Right renal cortex interstitium (tissue), 3 donors: ENCODE data around the gene EHMT1. TPM values are rescaled to one million over a fixed set of nuclear protein-coding genes. Genes with fewer than 3 reads are reported as not detected.
"Not testable (repeated sequence)": the region's sequence is repeated elsewhere in the genome, so short reads cannot be mapped to it uniquely, and the experiment has no call there.

ENCODE experiments used
- DNase-seq, 3 donors: peaks; one replicate each; pipeline ENCODE4 v3.0.0-alpha.2; 2013; ENCODE audit warnings: low read depth in 3 of 3, low spot score in 2 of 3
- polyA plus RNA-seq, 3 donors: library from polyadenylated mRNA; unstranded; fragments of 120-200 nt; gene quantifications; one replicate each; pipeline ENCODE4 v1.2.1, GENCODE V29; 2013; ENCODE audit not compliant: insufficient read length in 3 of 3

Gene EHMT1
- polyA plus RNA-seq, 3 donors: 68.5 to 72.0 (median 70.1) TPM

DNA sequence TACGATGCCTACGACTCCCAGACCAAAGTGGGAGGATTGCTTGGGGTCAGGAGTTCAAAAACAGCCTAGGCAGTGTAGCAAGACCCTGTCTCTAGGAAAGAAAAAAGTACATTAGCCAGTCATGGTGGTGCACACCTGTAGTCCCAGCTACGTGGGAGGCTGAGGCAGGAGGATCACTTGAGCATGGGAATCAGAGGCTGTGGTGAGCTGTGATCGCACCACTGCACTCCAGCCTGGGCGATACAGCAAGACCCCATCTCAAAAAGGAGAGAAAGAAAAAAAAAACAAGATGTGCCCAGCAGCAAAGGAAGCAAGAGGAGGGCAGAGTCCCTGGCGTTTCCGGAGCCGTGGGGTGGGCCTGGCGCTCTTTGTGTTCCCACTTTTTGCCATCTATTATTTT lies 179.3 kb downstream of the EHMT1 start:
- no peak for DNase-seq

DNA sequence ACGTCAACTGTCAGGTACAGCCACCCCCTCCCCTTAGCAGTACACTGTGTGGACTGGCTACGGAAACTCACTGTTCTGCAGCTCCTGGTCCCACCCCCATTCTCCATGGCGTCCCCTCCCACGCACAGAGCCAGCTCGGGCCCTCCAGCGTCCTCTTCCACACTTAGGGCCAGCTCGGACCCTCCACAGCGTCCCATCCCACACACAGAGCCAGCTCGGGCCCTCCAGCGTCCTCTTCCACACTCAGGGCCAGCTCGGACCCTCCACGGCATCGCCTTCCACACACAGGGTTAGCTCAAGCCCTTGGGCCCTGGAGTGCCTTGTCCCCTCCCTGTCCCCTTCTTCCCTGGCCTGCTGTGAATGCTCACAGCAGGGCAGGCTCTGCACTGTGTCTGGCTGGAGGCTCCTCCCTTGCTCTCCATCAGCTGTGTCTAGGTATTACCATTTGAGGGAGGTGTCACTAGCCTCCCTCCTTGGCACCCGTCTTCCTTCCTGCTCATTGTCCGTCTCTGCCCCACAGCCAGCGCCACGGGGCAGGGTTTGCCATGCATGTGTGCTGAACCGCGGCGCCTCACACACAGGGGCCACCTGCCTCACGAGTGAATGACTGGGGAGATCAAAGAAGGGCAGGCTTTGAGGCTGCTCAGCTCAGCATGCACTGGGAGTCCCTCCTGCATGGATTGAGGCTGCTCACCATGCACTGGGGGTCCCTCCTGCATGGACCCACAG lies 180.3 kb downstream of the EHMT1 start:
- no peak for DNase-seq

DNA sequence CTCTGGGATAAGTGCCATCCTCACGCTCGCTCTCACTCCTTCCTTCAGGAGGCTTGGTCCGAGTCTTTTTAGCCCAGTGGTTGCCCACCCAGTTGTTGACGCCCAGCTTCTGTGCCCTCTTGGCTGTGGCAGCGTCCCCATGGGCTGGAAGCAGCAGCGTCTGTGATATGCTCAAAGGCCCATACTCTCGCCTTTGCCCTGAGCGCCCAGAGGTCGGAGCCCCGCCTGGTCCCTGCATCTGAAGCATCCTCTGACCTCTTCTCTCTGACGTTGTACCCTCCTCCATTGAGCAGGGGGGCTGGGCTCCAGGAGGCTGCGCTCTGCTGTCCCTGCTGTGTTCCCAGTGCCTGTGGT lies 180.8 kb downstream of the EHMT1 start:
- no peak for DNase-seq

DNA sequence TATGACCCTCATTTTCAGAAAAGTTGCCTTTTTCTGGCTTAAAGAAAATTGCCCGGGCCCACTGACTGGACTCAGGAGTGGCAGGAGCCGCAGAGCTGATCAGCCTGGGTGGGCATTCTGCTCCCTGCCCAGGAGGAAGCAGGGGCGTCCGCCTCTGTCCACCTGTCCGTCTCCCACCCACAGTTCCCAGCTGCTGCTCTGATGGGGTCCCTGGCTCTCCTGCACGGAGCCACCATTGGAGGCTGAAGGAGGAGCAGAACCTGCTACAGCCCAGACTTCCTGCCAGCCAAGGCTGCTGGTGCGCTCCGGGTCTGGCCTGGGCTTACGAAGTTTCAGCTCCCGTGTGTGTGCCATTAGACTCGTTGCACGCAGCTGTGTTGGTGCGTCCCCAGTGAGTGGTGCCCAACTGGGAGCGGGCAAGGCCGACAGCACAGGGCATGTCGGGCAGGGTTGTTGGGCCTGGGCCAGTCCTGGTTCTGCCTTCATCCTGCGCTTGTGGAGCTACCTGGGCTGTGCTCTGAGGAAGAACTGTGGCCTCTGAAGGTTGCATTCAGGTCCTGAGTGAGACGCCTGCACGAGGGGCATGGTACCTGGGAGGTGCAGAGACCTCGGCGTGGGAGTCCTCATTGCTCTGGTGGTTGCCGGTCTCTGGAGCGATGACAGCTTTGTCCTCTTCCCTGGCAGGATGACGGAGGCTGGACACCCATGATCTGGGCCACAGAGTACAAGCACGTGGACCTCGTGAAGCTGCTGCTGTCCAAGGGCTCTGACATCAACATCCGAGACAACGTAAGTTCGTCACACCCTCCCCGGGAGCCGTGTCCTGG lies 181.6 kb downstream of the EHMT1 start:
- no peak for DNase-seq

DNA sequence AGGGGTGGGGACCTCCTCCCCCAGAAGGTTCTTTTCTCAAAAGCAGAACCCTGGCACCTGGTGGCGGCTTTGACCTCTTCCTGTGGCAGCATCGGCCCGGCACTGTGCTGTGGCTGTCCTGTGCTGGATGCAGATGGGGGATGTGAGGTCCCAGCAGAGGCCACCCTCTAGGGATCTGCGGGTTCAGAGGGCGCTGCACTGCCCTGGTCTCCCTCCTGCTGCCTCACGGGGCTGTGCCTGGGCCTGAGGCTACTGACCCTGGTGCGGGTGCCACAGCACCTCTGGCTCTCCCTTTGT lies 182.2 kb downstream of the EHMT1 start:
- DNase-seq: no peak

DNA sequence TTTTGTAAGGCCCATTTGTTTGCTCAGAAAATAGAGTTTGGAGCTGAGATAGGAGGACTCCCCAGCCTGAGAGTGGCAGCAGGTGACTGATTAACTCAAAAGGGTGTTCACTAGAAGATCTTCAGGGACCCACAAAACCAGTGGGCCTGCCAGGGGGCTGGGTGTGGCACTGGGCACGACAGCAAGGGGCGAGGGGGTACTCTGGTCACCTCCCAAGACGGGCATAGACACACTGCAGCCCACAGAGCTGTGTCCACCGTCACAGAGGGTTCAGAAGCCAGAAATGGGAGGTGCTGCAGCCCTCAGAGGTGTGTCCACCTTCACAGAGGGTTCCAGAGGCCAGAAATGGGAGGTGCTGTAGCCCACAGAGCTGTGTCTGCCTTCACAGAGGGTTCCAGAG lies 183.2 kb downstream of the EHMT1 start:
- no peak for DNase-seq

DNA sequence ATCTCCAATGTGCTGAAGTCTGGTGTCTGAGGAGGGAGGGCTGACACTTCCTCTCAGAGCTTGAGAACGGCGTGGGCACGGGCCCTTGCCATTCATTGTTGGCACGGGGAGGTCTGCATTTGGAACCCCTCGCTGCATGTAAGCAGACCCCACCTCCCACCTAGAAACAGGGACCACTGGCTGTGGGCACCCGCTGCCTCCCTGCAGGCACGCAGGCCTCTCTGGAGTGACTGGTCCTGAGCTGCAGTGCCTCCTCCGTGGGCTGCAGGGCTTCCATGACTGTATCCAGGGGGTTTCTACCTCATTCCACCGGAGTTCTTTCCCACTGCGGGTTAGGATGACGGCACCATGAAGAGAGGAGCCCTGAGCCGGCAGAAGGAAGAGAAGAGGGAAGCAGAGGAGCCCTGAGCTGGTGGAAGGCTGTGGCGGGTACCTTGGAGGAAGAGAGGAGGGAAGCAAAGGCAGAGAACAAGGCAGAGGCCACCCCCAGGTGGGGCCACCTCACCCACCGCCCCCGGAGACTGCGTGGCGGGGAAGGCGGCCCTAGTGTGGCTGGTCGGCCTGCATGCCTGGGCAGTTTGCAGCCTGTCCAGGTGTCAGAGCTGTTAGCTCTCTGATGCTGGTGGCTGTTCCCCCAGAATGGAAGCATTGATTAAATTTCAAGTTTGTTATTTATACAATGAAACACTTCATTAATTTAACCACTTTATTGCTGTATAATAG lies 183.9 kb downstream of the EHMT1 start:
- DNase-seq: no peak

DNA sequence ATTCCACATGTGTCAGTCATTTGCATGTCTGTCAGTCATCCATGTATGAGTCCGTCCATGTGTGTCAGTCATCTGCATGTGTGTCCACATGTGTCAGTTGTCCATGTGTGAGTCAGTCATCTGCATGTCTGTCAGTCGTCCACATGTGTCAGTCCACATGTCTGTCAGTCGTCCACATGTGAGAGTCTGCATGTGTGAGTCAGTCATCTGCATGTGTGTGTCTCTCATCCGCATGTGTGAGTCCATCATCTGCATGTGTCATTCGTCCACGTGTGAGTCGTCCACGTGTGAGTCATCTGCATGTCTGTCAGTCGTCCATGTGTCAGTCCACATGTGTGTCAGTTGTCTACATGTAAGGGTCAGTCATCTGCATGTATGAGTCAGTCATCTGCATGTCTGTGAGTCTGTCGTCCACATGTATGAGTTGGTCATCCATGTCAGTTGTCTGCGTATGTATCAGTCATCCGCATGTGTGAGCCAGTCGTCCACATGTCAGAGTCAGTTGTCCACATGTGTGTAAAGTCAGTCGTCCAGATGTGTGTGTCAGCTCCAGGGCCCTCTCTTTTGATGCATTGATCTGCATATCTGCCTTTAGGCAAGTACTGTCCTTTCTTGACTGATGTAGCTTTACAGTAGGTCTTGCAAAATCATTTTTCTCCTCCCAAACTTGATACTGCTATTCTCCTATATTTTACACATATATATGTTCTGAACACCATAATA lies 186.3 kb downstream of the EHMT1 start:
- DNase-seq: no peak

DNA sequence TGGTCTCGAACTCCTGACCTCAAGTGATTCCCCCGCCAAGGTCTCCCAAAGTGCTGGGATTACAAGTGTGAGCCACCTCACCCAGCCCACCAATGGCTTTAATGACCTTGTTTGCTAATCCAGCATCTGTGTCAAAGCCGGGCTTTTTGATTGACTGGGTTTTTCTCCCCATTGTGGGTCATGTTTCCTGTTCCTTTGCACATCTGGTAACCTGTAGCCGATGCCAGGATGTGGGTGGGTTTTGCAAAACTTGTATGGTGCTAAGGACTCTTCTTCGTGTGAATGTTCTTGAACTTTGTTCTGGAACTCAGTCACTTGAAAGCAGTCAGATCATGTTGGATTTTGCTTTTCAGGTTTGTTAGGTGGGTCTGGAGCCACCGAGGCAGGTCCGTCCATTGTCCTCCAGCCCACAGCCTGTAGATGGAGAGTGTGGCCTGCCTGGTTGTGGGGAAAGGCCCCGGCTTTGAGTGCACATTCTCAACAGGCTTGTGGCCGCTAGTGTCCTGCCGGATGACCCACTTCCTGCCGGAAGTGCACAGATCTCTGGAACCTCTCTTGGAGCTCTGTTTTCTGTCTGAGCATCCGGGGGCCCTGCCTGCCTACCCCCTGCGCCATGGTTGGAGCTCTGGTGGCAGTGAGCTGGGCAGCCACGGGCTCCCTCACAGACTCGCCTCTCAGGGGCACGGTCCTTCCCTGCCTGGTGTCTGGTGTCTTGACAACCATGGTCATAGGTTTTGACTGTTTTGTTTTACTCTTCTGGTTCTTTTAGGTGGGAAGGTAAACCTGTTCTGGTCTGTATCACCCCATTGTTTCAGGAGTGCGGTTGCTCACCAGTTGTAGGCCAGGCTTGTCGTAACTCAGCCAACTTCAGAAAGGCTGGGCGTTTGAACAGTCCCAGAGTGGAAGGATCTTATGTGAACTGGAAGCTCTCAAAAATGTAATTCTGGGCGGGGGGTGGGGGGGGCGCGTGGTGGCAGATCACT lies 189.2 kb downstream of the EHMT1 start:
- no peak for DNase-seq

DNA sequence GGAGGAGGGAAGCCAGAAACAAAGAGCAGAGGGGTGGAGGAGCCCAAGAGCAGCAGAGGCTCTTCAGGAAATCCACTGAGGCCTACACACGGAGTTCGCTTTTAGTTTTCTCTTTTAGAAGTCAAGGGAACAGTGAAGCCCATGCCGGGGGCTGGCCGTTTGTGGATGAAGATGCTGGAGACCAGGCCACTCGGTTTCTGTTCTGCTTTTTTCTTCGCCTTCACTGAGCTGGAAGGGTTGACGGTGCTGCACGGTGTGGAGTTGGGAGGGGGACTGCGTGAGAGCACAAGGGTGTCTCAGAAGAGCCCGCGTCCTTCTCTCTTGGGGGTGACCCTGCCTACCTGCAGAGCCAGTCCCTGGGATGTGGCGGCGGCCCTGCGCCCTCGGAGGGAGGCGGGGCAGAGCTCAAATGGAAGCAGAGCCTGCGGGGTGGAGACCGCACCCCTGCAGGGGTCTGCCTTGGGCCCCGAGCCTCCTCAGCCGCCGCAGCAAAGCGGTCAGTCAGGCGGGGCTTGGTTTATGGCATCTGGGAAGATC lies 190.3 kb downstream of the EHMT1 start:
- DNase-seq: no peak

DNA sequence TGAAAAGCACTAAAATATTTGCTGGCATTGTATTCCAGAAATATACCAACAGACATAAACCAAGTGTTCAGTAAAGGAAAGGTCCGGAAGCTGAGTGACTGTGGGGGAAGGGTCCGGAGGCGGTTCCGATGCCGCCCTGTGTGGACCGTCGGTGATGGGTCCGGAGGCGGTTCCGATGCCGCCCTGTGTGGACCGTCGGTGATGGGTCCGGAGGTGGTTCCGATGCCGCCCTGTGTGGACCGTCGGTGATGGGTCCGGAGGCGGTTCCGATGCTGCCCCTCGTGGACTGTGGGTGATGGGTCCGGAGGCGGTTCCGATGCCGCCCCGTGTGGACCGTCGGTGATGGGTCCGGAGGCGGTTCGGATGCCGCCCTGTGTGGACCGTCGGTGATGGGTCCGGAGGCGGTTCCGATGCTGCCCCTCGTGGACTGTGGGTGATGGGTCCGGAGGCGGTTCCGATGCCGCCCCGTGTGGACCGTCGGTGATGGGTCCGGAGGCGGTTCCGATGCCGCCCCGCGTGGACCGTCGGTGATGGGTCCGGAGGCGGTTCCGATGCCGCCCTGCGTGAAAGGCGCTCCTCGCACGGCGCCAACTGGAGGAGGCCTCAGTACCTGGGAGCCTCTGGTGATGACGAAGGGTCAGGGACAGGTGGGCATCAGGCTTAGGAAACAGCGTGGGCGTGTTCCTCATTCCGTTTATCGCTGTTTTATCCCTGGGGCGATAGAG lies 191.1 kb downstream of the EHMT1 start:
- DNase-seq: not testable (repeated sequence)

DNA sequence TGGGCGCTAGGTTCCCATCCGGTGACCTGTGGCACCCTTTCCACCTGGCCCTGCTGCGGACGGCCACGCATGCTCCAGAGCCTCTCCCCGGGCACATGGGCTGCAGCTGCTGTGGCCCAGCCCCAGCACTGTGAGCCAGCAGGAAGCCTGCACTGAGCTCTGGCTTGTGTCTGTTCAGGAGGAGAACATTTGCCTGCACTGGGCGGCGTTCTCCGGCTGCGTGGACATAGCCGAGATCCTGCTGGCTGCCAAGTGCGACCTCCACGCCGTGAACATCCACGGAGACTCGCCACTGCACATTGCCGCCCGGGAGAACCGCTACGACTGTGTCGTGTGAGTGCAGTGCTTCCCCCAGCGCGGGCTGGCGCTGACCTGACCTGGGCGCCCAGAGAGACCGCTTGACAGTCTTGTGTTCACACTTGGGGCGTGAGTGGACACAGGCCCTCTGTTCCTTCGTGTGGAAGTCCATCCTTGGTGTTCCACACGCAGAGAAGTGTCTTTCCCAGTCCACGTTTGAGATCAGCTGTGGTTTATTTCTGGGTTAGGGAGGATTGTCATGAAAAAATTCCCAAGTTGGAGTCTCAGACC lies 192.6 kb downstream of the EHMT1 start:
- DNase-seq: no peak

DNA sequence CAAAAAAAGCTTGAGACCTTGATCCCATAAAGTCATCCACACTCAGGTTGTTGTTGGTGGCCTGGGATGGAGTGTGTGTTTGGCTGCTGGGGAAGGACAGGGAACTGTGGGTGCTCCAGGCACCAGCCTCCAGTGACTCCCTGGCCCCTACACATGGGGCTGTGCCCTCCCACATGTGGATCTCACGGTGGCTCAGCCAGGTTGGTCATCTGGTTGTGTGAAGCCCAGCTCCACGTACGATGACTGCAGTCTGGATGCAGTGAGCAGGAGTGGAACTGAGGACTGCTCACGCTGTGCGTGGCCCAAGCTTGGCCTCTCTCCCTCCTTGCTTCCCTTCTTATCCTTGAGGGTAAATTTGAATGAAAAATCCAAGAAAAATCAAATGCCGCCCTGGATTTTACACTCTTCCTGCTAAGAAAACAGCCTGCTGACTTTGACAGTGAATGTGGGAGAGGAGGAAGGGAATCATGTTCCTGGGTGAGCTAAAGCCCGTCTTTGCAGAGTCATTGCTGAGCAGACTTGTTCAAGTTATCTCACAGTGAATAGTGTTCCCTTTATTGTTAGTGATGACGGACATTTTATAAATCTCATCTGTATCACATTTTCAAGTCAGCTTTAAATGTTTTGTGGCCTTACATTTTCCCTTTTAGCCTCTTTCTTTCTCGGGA lies 193.7 kb downstream of the EHMT1 start:
- DNase-seq: no peak

DNA sequence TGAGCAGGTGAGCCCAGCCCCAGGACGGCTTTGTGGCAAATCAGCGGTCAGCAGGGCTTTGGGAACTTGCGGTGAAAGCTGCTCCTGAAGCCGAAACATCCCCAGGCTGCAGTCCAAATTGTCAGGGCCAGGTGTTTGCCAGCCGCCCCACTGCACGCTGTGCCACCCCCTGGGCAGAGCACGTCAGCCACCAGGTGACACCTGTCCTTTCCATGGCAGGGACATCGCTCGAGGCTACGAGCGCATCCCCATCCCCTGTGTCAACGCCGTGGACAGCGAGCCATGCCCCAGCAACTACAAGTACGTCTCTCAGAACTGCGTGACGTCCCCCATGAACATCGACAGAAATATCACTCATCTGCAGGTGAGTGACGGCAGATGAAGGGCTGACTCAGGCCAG lies 194.4 kb downstream of the EHMT1 start:
- no peak for DNase-seq

DNA sequence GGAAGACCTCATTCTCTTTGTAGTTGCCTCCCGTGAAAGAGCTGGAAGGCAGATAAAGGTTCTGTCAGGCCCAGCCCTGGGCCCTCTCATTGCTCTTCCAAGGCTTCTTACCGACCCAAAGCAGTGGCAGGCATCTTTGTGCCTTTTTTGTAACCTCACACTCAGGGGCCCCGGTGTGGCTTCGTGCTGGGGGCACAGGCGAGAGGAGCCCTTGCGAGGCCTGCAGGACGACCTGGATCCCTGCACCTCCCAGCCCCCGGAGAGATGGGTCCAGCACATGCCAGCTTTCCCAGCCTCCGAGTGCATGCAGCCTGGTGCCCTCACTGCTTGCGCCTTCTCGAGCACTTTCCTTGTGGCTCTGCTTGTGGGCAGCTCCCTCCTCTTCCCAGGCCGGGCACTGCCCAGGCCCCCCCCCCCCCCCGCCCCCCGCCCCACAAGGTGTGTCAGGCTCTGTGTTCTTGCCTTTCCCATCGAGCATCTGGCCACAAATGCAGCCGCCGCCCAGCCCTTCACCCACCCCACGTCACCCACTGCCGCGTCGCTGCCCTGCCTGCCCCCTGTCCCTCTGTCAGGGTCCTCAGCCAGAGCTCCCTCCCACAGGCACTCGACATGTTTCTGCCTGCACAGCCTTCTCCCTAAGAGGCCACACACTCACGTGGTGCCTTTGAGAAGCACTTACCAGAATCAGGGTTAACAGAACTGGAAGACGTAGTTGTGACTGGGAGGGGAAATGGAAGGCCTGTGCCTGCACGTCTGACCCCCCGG lies 195.0 kb downstream of the EHMT1 start:
- no peak for DNase-seq

DNA sequence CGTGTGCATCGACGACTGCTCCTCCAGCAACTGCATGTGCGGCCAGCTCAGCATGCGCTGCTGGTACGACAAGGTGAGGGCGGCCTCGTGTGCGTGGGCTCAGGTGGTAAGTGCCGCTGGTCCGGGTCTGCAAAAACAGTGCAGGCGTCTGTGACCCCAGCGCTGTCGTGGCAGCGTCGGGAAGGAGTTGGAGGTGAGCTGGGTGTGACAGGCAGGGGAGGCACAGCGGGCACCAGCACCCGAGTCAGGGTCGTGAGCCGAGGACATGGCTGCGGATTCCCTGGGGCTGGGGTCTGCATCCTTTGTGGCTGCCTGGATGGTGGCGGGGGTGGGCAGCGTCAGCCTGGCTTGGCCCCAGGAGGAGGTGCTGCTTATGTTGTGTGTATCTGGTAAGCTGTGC lies 195.6 kb downstream of the EHMT1 start:
- no peak for DNase-seq

DNA sequence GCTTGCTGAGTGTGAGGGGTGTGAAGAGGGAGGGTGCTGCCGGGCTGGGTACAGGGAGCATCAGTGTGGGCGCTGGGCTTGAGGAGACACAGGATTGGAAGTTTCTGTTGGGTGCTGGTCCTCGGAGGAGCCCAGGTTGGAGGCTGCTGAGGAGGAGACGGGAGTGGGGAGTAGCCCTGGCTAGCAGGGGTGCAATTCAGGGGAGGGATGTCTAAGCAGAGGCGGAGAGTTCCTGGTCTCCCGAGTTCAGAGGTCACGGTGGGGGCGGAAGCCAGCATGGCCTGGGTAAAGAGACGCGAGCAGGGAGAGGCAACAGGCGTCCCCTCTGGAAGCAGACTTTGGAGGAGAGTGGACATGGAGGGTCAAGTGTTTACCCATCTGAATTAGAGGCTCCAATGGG lies 196.0 kb downstream of the EHMT1 start:
- no peak for DNase-seq
